Neural progenitor cell (in vitro differentiated cells): ENCODE measurements around the gene FMNL2.

Source experiments
- EZH2phosphoT487 ChIP-seq: fragments of 200-600 bp; sonication (generic); IDR thresholded peaks from 2 replicates; pipeline ENCODE4 v1.6.1; 2017; ENCODE audit warnings: antibody characterized with exemption
- TF ChIP-seq, protein P1 (sequence below): fragments of 200-600 bp; sonication (generic); IDR thresholded peaks from 2 replicates; pipeline ENCODE4 v1.5.1; 2017; ENCODE audit warnings: antibody characterized with exemption, mild to moderate bottlenecking

GRCh38 chr2:152348388-152348787 lies 13.4 kb downstream of the FMNL2 start:
- TF ChIP-seq, protein P1, sequence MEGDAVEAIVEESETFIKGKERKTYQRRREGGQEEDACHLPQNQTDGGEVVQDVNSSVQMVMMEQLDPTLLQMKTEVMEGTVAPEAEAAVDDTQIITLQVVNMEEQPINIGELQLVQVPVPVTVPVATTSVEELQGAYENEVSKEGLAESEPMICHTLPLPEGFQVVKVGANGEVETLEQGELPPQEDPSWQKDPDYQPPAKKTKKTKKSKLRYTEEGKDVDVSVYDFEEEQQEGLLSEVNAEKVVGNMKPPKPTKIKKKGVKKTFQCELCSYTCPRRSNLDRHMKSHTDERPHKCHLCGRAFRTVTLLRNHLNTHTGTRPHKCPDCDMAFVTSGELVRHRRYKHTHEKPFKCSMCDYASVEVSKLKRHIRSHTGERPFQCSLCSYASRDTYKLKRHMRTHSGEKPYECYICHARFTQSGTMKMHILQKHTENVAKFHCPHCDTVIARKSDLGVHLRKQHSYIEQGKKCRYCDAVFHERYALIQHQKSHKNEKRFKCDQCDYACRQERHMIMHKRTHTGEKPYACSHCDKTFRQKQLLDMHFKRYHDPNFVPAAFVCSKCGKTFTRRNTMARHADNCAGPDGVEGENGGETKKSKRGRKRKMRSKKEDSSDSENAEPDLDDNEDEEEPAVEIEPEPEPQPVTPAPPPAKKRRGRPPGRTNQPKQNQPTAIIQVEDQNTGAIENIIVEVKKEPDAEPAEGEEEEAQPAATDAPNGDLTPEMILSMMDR: no peak
- TF ChIP-seq EZH2phosphoT487: no peak
